Ureter (tissue), 1 donor: Measurements from ENCODE around the gene ZNF358. TPM values are rescaled to one million over a fixed set of nuclear protein-coding genes. Genes with fewer than 3 reads are reported as not detected.

Source experiments
- DNase-seq: peaks from one replicate; pipeline ENCODE4 v3.0.0-alpha.2; 2020; ENCODE audit warnings: low spot score
- total RNA-seq: library from RNA; stranded (reverse); gene quantifications from one replicate; pipeline ENCODE4 v1.2.4, GENCODE V29; 2023
- donor health status: DM: yes; HTN: yes; CAD: no.

ZNF358 gene
- total RNA-seq, 1 donor from 2014 or later, result 34.3 TPM

DNA sequence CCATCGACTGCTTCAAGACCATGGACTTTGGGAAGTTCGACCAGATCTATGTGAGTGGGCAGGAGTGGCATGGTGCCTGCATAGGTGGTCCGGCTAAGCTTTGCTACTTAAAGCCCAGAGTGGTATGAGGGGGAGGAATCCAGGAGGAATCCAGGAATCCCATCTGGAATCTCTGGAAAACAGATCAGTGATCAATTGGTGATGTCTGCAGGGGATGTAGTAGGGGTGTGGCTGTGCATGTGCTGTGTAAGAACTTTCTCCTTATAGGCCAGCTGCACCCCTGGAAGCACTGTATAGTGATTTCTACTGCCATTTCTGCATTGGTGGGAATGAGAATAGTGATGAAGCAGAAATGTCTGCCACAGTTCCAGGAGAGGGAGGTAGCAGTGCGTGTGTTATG, 43.2 kb downstream of the ZNF358 start:
- no peak for DNase-seq

DNA sequence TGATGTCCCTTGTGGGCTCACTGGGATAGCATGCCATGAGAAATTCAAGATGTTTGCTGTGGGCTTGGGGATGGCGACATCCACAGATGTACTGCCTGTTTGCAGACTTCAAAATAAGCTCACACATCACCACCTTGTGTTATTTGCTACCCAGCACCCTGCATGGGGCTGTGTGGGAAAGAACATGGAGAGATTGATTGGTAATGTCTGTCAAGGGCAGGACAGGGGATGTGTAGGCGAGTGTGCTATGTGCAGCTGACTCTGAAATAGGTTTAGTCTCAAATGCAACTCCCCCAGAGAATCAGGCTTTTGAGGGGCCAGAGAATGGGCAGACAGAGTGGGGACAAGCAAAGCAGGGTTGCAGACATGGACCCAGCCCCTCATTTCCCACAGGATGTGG, 44.4 kb downstream of the ZNF358 start:
- DNase-seq, result no peak

DNA sequence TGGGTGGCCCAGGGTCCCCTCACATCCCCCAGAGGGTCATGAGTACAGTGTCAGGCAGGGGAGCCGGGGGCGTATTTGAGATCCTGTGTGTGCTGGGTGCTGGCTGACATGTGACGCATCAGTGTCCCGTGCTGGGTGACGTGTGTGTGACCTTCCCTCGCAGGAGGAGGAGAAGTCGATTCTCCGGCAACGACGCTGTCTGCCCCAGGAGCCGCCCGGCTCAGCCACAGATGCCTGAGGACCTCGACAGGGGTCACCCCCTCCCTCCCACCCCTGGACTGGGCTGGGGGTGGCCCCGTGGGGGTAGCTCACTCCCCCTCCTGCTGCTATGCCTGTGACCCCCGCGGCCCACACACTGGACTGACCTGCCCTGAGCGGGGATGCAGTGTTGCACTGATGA, 45.4 kb downstream of the ZNF358 start:
- no peak for DNase-seq

DNA sequence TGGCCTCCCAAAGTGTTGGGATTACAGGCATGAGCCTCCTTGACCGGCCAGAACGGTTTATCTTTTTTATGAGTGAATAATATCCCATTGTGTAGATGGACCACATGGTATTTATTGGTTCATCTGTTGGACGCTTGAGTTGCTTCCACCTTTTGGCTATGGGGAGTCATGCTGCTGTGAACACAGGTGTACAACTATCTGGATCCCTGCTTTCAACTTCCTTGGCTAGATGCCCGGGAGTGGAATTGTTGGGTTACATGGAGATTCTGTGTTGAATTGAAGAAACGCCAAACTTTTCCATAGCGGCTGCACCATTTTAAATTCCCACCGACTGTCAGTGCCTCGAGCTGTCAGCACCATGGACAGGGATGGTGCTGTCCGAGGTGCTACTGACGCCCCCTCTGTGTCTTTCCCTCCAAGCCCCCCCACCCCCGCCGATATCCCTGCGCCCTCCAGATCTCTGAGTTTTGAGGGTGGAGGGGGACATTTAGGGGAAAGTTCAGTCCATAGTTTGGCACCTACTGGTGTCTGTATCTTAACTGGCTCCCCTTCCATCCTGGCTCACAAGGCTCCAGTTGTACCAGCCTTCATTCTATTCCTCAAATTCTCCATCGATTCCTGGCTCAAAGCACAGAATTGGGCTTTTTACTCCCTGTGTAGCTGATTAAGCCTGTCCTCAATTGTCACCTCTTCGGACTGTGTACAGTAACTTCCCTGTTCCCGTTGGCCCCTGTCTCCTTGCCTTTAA, 46.9 kb downstream of the ZNF358 start:
- DNase-seq, result no peak

DNA sequence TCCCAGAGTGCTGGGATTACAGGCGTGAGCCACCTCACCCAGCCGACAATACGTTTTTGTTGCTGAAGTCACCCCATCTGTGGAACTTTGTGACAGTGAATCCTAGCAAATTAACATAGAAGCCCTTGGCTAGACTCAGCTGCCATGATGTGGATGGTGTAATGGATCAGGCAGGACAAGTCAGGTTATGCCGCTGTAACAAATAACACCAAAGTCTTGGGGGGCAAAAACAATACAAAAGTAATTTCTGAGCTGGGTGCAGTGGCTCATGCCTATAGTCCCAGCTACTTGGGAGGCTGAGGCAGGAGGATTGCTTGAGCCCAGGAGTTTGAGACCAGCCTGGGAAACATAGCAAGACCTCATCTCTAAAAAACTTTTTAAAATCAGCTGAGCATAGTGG, 49.0 kb downstream of the ZNF358 start:
- DNase-seq, result no peak

DNA sequence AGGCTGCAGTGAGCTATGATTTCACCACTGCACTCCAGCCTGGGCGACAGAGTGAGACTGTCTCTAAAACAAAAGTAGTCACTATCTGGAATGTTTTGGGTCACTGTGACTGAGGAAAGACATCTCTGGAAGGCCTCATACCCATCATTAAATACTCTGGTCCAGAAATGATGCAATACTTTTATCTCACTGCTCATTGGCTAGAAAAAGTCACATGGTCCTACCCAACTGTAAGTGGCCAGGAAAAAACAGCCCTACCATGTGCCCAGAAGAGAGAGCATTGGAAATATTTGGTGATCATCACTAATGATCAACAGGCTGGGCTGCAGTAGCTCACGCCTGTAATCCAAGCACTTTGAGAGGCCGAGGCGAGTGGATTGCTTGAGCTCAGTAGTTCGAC, 49.4 kb downstream of the ZNF358 start:
- DNase-seq, result no peak

Other genes starting within 250 kb of the ZNF358 start
- gene INSR, start 221.7 kb upstream of the ZNF358 start, total RNA-seq, result 78.9 TPM
- 54.2 TPM for gene ARHGEF18, start 167.2 kb upstream of the ZNF358 start, total RNA-seq
- 7.8 TPM for gene PEX11G, start 27.1 kb upstream of the ZNF358 start, total RNA-seq
- 20.0 TPM for gene MCOLN1, start 6.5 kb downstream of the ZNF358 start, total RNA-seq
- 79.5 TPM for gene PNPLA6, start 19.6 kb downstream of the ZNF358 start, total RNA-seq
- gene CAMSAP3, start 79.8 kb downstream of the ZNF358 start, total RNA-seq, result 29.3 TPM
- 39.0 TPM for gene XAB2, start 113.4 kb downstream of the ZNF358 start, total RNA-seq
- 66.7 TPM for gene PET100, start 113.7 kb downstream of the ZNF358 start, total RNA-seq
- 1.7 TPM for gene PCP2, start 117.6 kb downstream of the ZNF358 start, total RNA-seq
- 122 TPM for gene STXBP2, start 121.0 kb downstream of the ZNF358 start, total RNA-seq
- not detected for gene RETN, start 152.9 kb downstream of the ZNF358 start, total RNA-seq
- gene MCEMP1, start 161.0 kb downstream of the ZNF358 start, total RNA-seq, result not detected
- 80.8 TPM for gene TRAPPC5, start 164.7 kb downstream of the ZNF358 start, total RNA-seq
- gene FCER2, start 186.0 kb downstream of the ZNF358 start, total RNA-seq, result not detected
- gene CLEC4G, start 216.0 kb downstream of the ZNF358 start, total RNA-seq, result 0.57 TPM
- gene CD209, start 231.4 kb downstream of the ZNF358 start, total RNA-seq, result 3.3 TPM
- not detected for gene CLEC4M, start 247.1 kb downstream of the ZNF358 start, total RNA-seq